A673 (cell line): ENCODE data around the gene HMBS. TPM values are rescaled to one million over a fixed set of nuclear protein-coding genes. Genes with fewer than 3 reads are reported as not detected.

ENCODE experiments used
- BruUV-seq: library from RNA; stranded (reverse); fragments of 400-500 nt; replicated peaks from 2 replicates; lab custom pipeline; 2021; lab: Mats Ljungman, UMichigan
- CTCF ChIA-PET: fragments of 300-600 bp; sonication (Branson Sonifier 250); formaldehyde crosslinking; loops from one replicate; lab custom pipeline; 2022; ENCODE audit warnings: antibody characterized with exemption; lab: Charles Lee
- POLR2A ChIA-PET: fragments of 300-600 bp; sonication (Branson Sonifier 250); formaldehyde crosslinking; loops from one replicate; lab custom pipeline; 2022; ENCODE audit warnings: antibody characterized with exemption; ENCODE audit not compliant: low non-redundant PET; lab: Charles Lee
- DNase-seq: peaks from one replicate; pipeline ENCODE4 v3.0.0-alpha.2; 2015; ENCODE audit warnings: low spot score
- H3K27ac ChIP-seq: fragments of 200-600 bp; sonication (generic); 2 replicates; pipeline ENCODE4 v1.5.1; 2016; ENCODE audit warnings: mixed run types, low read depth, mild to moderate bottlenecking, mixed read lengths, antibody characterized with exemption, low read length; ENCODE audit not compliant: poor library complexity, severe bottlenecking
- H3K27me3 ChIP-seq: fragments of 200-600 bp; sonication (generic); replicated peaks from 2 replicates; pipeline ENCODE4 v1.6.1; 2017; ENCODE audit warnings: mixed run types, low read depth, mild to moderate bottlenecking, mixed read lengths, antibody characterized with exemption, low read length; ENCODE audit not compliant: insufficient read depth, poor library complexity
- H3K36me3 ChIP-seq: fragments of 200-600 bp; sonication (generic); 2 replicates; pipeline ENCODE4 v1.6.1; 2016; ENCODE audit warnings: mixed run types, mild to moderate bottlenecking, mixed read lengths, antibody characterized with exemption, low read length; ENCODE audit not compliant: insufficient read depth, poor library complexity, severe bottlenecking
- H3K4me1 ChIP-seq: fragments of 200-600 bp; sonication (generic); 2 replicates; pipeline ENCODE4 v1.6.1; 2017; ENCODE audit warnings: mixed run types, mild to moderate bottlenecking, mixed read lengths, antibody characterized with exemption, low read length; ENCODE audit not compliant: insufficient read depth, poor library complexity, severe bottlenecking
- H3K4me3 ChIP-seq: fragments of 200-600 bp; sonication (generic); 2 replicates; pipeline ENCODE4 v1.5.1; 2016; ENCODE audit warnings: low read depth, mixed run types, mild to moderate bottlenecking, mixed read lengths, low read length; ENCODE audit not compliant: poor library complexity, severe bottlenecking
- H3K9me3 ChIP-seq: fragments of 200-600 bp; sonication (generic); 2 replicates; pipeline ENCODE4 v1.6.1; 2016; ENCODE audit warnings: mixed run types, low read depth, mild to moderate bottlenecking, mixed read lengths, antibody characterized with exemption, low read length; ENCODE audit not compliant: poor library complexity, severe bottlenecking
- EZH2 ChIP-seq: fragments of 200-600 bp; sonication (generic); IDR thresholded peaks from 2 replicates; pipeline ENCODE4 v1.6.1; 2017; ENCODE audit warnings: borderline replicate concordance, low read depth, mild to moderate bottlenecking, mixed read lengths, antibody characterized with exemption, low read length; ENCODE audit not compliant: poor library complexity, severe bottlenecking
- intact Hi-C: fragments of 100-400 bp; cut with micrococcal nuclease; formaldehyde crosslinking; loops from one replicate; pipeline ENCODE4 v1.10.0; 2022; ENCODE audit not compliant: unreplicated experiment
- total RNA-seq: library from RNA; stranded (reverse); gene quantifications from 2 replicates; pipeline ENCODE4 v1.2.3, GENCODE V29; 2021
- TF ChIP-seq, protein P1 (sequence below): fragments of 300-800, 200-600 bp; sonication (generic); conservative IDR thresholded peaks from 2 replicates; pipeline ENCODE4 v1.5.1; 2017; ENCODE audit warnings: low read depth, mild to moderate bottlenecking, antibody characterized with exemption, low read length, moderate library complexity, mixed read lengths

HMBS gene
- total RNA-seq, 1 experiment from 2014 or later, result 72.5 TPM

DNA sequence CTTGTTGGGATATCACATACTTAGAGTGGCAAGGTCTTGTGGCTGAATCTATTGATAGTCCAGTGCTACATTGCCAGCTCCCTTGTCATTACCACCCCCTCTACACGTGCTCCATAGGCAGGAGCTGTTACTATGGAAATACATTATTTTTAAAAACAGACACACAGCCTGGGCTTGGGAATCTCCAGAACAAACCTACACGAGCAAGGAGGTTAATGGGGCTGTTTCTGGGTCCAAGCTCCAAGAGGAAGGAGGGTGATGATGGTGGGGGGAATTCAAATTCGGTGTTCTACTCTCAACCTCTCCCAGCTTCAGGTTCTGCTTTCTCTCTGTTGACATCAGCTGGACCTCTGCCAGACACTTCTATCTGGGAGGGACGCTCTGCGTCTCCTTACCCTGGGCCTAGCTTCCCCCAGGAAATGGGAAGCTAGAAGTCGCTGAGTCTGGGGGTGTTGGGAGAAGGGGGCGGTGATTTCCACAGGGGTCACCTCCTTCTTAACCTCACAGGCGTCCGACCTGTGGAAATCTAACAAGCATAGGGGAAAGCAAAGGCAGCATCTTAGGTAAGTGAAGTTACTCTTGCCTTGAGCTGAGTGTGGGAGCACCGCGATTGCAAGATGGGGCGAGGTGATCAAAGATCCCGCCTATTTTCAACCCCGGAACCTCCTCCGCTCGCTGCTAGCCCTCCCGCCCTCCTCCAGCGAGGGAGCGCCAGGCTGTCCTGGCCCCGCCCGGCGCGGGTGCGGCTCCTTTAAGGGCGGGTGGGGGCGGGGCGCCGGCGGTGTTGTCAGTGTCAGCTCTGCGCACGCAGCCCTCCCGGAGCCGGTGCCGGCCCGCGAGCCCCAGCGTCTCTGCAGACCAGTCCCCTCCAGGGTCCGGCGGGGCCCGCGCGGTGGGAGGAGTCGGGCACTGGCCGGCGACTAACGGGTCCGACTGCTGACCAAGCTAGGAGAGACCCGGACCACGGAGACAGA lies 22.2 kb downstream of the HMBS start, which contains the start of gene C2CD2L:
C2CD2L (plus strand) TSS at position 781 of the 974 bp plus-strand sequence. CDS start 398 bp downstream, outside the sequence.
- Histone ChIP-seq H3K27ac (peak within 1 kb of the TSS; percentile 84), H3K9me3 (no peaks in the 10 kb centered on the region), H3K4me3 (peak within 1 kb of the TSS; percentile 97), H3K36me3 (peaks cover 10% of the 10 kb centered on the region), H3K27me3 (no peaks in the 10 kb centered on the region), H3K4me1 (peaks cover 27% of the 10 kb centered on the region)
- ChIA-PET POLR2A (interaction anchor here (0.6 kb wide), 2 partner anchors 23 to 63 kb away, joined by 3 to 13 read pairs; no protein-coding TSS in a partner anchor), CTCF (interaction anchor here (0.6 kb wide), 1 partner anchor 22 kb away, joined by 12 read pairs; no protein-coding TSS in a partner anchor)
- intact Hi-C loops, result no loop called here
- no TSS peak for BruUV-seq
- TF ChIP-seq EZH2, result no peak
- TF ChIP-seq, protein P1, sequence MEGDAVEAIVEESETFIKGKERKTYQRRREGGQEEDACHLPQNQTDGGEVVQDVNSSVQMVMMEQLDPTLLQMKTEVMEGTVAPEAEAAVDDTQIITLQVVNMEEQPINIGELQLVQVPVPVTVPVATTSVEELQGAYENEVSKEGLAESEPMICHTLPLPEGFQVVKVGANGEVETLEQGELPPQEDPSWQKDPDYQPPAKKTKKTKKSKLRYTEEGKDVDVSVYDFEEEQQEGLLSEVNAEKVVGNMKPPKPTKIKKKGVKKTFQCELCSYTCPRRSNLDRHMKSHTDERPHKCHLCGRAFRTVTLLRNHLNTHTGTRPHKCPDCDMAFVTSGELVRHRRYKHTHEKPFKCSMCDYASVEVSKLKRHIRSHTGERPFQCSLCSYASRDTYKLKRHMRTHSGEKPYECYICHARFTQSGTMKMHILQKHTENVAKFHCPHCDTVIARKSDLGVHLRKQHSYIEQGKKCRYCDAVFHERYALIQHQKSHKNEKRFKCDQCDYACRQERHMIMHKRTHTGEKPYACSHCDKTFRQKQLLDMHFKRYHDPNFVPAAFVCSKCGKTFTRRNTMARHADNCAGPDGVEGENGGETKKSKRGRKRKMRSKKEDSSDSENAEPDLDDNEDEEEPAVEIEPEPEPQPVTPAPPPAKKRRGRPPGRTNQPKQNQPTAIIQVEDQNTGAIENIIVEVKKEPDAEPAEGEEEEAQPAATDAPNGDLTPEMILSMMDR, result no peak
- DNase-seq, result peak; percentile 97

GRCh38 chr11:119107538-119108145 lies 23.0 kb downstream of the HMBS start:
- no peak for TF ChIP-seq EZH2
- intact Hi-C loops, result no loop called here
- H3K36me3 ChIP-seq, result peaks cover 10% of the 10 kb centered on the region
- ChIA-PET CTCF (no interaction called here), POLR2A (interaction anchor here (0.6 kb wide), 2 partner anchors 24 to 62 kb away, joined by 3 to 13 read pairs; no protein-coding TSS in a partner anchor)
- peak; percentile 42 for DNase-seq
- H3K27ac ChIP-seq, result peak overlapping the region; percentile 84
- peak overlapping the region; percentile 97 for H3K4me3 ChIP-seq
- no TSS peak for BruUV-seq
- no peaks in the 10 kb centered on the region for H3K27me3 ChIP-seq
- H3K4me1 ChIP-seq, result peaks cover 27% of the 10 kb centered on the region
- H3K9me3 ChIP-seq, result no peaks in the 10 kb centered on the region

DNA sequence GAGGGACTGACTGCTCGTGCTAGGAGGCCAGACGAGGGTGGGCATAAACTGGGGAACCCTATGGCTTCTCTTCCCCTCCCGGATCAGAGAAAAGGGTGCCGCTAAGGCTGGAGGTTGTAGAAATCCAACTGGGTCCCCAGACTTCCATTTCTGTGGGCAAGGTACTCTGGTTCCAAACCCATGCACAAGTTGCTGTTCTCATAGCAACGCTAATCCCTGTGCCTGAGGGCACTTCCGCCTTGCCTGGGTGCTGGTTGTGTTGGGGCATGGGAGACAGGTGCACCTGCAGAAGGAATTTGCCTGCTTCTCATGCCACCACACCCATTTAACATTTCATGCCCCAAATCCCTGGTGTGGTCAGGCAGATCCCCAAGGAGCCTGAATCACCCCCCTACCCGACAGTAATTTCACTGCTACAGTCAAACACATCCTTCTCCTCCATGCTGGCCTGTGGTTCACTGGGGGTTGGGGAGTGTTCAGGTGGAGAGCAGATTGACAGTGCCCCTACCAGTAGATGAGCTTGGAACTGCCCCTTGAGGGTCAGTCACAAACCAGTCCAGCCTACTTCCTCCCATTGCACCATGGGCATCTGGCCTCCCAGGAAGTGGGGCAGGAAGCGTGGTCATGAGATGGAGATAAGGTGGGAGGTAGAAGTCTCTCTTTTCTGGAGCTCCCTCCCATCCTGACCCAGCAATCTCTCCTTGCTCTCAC lies 23.6 kb downstream of the HMBS start:
- TSS peak; percentile 20 for BruUV-seq
- ChIA-PET POLR2A (no interaction called here), CTCF (no interaction called here)
- Histone ChIP-seq H3K9me3 (no peaks in the 10 kb centered on the region), H3K4me1 (peaks cover 23% of the 10 kb centered on the region), H3K27ac (peak overlapping the region; percentile 84), H3K27me3 (no peaks in the 10 kb centered on the region), H3K4me3 (peak overlapping the region; percentile 97), H3K36me3 (peaks cover 15% of the 10 kb centered on the region)
- TF ChIP-seq, protein P1, result no peak
- TF ChIP-seq EZH2, result no peak
- peak; percentile 63 for DNase-seq
- intact Hi-C loops, result no loop called here
